ENCODE data around the gene PRPH. TPM values are rescaled to one million over a fixed set of nuclear protein-coding genes. Genes with fewer than 3 reads are reported as not detected.

PRPH gene
- total and polyA plus RNA-seq, 2 of the 13 experiments (the other 11 are each of a cell fraction or from before 2014, with no cell fraction given) = 0.12 TPM; not detected in 1

GRCh38 chr12:49342066-49342913, 47.3 kb downstream of the PRPH start (continued):
- TF ChIP-seq ZBED4 (CRISPR knock-in tag; IDR thresholded peaks at IDR 0.05; ENCODE audit: borderline replicate concordance) = peak; percentile 45; the same call in 1 of the 2 replicates
- peak; percentile 34; the same call in 1 of the 2 replicates for TF ChIP-seq HIVEP1 (CRISPR knock-in tag; IDR thresholded peaks at IDR 0.05)
- no peak for TF ChIP-seq ZNF180 (CRISPR knock-in tag; IDR thresholded peaks at IDR 0.05; ENCODE audit: borderline replicate concordance, low read depth)
- TF ChIP-seq ZSCAN9 (CRISPR knock-in tag; IDR thresholded peaks at IDR 0.05; ENCODE audit: borderline replicate concordance) = 0 out of 2 replicates have a peak, but pooled peaks have one; percentile 33
- peak; percentile 48; the same call in 1 of the 2 replicates for TF ChIP-seq FOXO1 (CRISPR knock-in tag; IDR thresholded peaks at IDR 0.05)
- peak; percentile 65 for TF ChIP-seq ZFY (CRISPR knock-in tag; IDR thresholded peaks at IDR 0.05)
- peak; percentile 91 for TF ChIP-seq CTCF (CRISPR knock-in tag; IDR thresholded peaks at IDR 0.05)
- TF ChIP-seq ZKSCAN8 (CRISPR knock-in tag; IDR thresholded peaks at IDR 0.05; ENCODE audit: borderline replicate concordance) = no peak
- no peak for TF ChIP-seq SNAI1 (CRISPR knock-in tag; IDR thresholded peaks at IDR 0.05; ENCODE audit: borderline replicate concordance)
- peak; percentile 31; the same call in 1 of the 2 replicates for TF ChIP-seq FOSL2 (CRISPR knock-in tag; IDR thresholded peaks at IDR 0.05)
- peak; percentile 14; the same call in 1 of the 2 replicates for TF ChIP-seq YEATS4 (CRISPR knock-in tag; IDR thresholded peaks at IDR 0.05; ENCODE audit: borderline replicate concordance)
- TF ChIP-seq KDM2A (CRISPR knock-in tag; IDR thresholded peaks at IDR 0.05; ENCODE audit: borderline replicate concordance, low read depth) = peak; percentile 76; the same call in 1 of the 2 replicates
- TF ChIP-seq SALL1 (CRISPR knock-in tag; IDR thresholded peaks at IDR 0.05) = peak; percentile 35
- TF ChIP-seq ZNF777 (CRISPR knock-in tag; IDR thresholded peaks at IDR 0.05) = 0 out of 2 replicates have a peak, but pooled peaks have one; percentile 17
- no peak for TF ChIP-seq TERF1 (CRISPR knock-in tag; IDR thresholded peaks at IDR 0.05)
- peak; percentile 79 for TF ChIP-seq ZMYM4 (CRISPR knock-in tag; IDR thresholded peaks at IDR 0.05)
- TF ChIP-seq HNF1B (CRISPR knock-in tag; IDR thresholded peaks at IDR 0.05) = peak; percentile 34; the same call in 1 of the 2 replicates
- TF ChIP-seq RAD21 (CRISPR knock-in tag; IDR thresholded peaks at IDR 0.05) = peak; percentile 82
- TF ChIP-seq RXRB (CRISPR knock-in tag; IDR thresholded peaks at IDR 0.05; ENCODE audit: borderline replicate concordance) = peak; percentile 45; the same call in 1 of the 2 replicates
- TF ChIP-seq HNRNPK (IDR thresholded peaks at IDR 0.05; ENCODE audit: low read depth, low read length, poor library complexity, severe bottlenecking) = peak; percentile 53

Data from HepG2 (cell line).